Muscle of arm (tissue), 12 donors: Measurements from ENCODE around the gene ADORA1. TPM values are rescaled to one million over a fixed set of nuclear protein-coding genes. Genes with fewer than 3 reads are reported as not detected.

Experiments
- DNase-seq: peaks from one replicate; pipeline ENCODE4 v3.0.0-alpha.2; 2013
- polyA plus RNA-seq, 12 donors: library from polyadenylated mRNA; unstranded; fragments of 120-200 nt; gene quantifications; one replicate each; pipeline ENCODE4 v1.2.1, GENCODE V29; 2013; ENCODE audit not compliant: insufficient read length in 12 of 12

ADORA1 gene
- polyA plus RNA-seq, 12 donors, result 2.1 to 8.3 (median 3.2) TPM; not detected in 2

DNA sequence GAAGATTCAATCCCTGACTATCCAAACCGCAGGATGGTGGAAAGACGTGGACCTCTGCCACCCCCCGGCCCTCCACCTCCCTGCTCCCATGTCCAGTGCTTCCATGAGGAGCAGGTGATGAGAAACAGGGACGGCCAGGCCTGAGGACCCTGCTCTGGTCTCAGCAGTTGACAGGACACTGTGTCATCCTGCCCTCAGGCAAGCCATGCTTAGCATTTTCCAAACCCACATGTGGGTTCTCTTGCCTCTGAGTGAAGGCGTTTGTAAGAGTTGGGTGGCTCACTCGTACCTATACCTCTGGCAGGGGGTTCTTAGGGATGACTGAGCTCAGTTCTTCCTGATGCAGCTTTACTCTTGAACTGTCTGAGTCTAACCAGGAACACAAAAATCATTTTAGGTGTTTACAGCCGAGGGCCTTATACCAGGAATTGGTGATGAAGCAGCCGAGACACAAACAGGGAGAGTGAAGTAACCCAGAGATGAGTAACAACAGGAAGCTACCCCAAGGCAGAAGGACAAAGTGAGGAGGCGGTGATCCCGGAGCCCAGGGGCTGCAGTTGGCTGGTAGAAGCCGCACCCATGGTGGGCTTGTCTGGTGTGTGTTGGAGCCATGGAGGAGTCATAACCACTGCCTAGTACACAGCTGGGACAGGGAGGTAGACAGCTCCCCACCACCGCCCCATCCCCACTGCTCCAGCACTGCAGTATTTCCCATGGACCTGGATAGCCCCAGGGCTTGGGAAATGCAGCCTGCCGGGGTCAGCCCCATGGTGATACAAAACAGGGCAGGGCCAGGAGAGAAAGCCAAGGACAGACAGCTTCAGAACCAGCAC, 26.7 kb downstream of the ADORA1 start:
- no peak for DNase-seq

DNA sequence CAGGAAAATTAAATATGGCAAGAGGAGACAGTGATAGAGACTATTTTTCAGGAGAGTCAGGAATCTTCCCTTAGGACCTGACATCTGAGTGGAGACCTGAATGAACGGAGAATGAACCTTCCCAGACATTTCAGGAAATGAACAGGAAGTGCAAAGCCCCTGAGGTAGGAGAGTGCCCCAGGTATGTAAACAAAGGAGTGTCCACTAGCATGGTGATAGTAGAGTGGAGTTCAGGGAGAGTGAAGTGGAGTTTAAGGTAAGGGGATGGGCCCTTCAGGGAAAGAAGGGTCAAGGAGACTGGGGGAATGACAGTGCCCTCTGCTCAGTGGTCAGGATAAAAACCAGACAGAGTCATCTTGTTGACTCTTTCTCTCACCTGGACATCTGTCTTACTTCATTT, 28.8 kb downstream of the ADORA1 start:
- DNase-seq, result no peak

DNA sequence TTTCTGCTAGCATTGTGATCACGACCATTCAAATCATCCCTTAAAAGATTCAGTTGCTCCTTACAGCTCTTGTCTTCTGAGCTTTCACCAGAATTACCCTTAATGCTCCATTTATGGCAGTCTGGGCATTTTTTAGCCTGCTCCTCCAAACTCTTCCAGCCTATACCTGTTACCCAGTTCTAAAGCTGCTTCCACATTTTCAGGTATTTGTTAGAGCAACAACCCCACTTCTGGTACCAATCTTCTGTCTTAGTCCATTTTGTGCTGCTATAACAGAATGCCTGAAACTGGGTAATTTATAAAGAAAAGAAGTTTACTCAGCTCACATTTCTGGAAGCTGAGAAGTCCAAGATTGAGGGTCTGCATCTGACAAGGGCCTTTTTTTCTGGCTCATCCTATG, 30.9 kb downstream of the ADORA1 start:
- DNase-seq, result no peak

DNA sequence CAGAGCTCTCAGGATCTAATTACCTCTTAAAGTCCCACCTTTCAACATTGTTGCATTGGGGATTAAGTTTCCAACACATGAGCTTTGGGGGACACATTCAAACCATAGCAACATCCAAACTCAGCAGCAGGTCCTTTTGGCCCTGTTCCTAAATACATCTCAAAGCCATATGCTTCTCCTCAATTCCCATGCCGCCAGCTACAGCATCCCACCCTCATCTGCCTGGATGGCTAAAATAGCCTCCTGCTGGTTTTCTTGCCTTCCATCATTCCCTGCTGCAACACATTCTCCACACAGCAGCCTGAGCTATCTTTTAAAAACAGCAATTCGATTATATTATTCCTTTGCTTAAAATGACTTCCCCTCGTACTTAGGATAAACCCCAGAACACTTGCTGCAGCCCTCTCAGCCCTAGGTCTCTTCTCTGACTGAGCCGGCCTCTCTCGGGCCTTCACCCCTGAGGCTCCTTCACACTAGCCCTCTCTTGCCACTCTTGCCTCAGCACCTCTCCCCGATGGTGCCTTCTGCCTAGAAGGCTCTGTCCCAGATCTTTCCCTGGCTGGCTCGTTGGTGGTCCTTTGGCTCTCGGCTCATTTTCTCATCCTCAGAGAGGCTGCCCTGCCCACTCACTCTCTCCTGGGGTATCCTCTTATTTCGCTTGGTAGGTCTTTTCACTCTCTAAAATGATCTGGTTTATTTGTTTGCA, 31.6 kb downstream of the ADORA1 start:
- no peak for DNase-seq

DNA sequence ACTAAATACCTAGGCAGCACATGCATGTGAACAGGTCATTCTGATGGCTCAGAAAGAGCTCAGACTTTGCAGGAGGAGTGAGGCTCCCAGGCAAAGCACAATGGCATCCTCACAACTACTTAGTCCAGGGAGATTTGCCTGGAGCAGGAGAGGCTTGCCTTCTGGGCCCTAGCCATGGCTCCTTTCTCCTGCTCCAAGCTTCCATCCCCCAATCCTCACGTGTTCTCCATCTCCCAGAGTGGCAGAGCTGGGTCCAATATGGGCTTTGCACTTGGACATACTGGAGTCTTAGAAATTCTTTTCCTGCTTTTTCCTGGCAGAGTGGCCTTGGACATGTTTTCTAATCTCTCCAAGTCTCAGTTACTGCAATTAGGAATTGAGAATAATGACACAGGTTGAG, 32.3 kb downstream of the ADORA1 start:
- no peak for DNase-seq

DNA sequence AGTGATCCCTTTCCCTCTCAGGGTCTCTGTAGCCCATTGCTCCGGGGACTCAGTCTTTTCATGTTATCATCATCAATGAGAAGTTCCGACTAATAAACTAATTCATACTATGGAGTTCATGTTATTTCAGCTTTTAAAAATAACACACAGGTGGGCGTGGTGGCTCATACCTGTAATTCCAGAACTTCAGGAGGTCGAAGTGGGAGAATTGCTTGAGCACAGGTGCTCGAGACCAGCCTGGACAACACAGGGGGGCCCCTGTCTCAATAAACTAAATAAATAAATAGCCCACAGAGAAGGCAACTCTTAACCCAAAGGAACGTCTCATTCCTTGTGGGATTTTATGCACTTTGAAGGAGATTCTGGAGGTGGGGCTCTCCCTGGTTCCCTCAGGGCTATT, 33.6 kb downstream of the ADORA1 start:
- DNase-seq, result no peak

DNA sequence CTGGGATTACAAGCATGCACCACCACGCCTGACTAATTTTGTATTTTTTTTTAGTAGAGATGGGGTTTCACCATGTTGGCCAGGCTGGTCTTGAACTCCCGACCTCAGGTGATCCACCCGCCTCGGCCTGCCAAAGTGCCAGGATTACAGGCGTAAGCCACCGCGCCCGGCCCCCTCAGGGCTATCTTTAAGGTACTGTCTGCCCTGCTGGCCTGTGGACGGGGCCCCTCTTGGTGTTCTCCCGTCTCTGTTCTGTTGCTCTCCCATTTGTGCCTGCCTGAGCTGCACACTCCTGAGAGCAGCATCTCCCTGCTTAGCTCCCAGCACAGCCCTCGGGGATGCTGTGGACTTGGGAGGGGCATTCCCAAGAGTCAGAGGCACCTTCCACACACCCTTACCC, 34.2 kb downstream of the ADORA1 start:
- no peak for DNase-seq

DNA sequence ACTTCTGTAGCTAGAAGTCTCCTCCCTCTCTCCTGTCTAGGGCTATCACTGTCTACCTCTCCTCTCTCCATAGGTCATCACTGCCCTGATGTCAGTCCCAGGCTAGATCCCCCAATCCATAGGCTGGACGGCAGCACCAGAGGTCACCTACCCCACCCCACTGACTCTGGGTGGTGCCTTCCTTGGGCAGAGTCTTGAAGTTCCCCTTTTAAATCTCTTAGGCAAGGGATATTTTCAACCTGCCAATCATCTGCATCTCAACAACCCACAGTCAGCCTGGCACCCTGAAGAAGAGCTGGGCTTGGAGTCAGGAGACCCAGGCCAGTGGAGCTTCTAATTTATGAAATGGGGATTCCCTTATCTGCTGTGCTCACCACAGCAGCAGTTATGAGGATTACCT, 34.9 kb downstream of the ADORA1 start:
- DNase-seq, result no peak

DNA sequence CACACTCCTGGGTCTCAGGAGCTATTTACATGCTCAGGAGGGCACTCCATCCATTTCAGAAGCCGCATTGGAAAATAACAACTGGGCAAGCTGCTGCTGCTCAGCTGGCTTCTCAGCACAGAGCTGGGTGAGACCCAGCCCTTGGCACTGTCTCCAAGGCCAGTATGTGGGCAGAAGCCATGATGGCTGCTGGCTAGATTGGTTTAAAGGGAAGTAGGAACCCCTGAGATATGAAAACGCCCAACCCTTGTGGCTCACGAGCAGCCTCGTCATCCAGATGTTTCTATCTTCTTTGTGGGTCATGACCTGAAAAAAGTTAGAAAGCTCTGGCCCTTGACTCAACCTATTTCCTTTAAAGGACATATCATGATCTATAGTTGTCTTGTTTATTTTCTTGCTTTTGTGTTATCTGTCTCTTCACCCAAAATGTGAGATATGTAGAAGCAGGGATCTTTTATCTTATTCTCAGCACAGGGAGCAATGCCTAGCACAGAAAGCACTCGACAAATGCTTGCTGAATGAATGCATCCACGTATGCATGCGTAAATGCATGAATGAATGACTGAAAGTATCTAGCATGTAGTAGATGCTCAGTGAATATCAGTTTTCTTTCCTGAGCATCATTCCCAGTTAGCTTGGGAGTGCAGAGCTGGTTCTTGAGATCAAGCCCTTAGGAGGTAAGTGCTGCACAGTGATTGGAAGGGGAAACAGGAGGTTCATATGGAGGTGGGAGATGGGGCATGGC, 36.5 kb downstream of the ADORA1 start:
- no peak for DNase-seq

DNA sequence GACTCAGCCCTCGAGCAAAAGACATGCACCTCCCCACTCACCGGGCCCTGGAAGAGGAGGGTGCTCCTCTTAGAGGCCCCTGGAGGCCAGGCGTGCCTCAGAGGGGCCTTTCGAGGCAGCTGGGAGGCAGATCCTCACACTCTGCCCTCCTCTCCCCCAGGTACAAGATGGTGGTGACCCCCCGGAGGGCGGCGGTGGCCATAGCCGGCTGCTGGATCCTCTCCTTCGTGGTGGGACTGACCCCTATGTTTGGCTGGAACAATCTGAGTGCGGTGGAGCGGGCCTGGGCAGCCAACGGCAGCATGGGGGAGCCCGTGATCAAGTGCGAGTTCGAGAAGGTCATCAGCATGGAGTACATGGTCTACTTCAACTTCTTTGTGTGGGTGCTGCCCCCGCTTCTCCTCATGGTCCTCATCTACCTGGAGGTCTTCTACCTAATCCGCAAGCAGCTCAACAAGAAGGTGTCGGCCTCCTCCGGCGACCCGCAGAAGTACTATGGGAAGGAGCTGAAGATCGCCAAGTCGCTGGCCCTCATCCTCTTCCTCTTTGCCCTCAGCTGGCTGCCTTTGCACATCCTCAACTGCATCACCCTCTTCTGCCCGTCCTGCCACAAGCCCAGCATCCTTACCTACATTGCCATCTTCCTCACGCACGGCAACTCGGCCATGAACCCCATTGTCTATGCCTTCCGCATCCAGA, 37.7 kb downstream of the ADORA1 start:
- no peak for DNase-seq

DNA sequence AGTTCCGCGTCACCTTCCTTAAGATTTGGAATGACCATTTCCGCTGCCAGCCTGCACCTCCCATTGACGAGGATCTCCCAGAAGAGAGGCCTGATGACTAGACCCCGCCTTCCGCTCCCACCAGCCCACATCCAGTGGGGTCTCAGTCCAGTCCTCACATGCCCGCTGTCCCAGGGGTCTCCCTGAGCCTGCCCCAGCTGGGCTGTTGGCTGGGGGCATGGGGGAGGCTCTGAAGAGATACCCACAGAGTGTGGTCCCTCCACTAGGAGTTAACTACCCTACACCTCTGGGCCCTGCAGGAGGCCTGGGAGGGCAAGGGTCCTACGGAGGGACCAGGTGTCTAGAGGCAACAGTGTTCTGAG, 38.3 kb downstream of the ADORA1 start:
- no peak for DNase-seq

DNA sequence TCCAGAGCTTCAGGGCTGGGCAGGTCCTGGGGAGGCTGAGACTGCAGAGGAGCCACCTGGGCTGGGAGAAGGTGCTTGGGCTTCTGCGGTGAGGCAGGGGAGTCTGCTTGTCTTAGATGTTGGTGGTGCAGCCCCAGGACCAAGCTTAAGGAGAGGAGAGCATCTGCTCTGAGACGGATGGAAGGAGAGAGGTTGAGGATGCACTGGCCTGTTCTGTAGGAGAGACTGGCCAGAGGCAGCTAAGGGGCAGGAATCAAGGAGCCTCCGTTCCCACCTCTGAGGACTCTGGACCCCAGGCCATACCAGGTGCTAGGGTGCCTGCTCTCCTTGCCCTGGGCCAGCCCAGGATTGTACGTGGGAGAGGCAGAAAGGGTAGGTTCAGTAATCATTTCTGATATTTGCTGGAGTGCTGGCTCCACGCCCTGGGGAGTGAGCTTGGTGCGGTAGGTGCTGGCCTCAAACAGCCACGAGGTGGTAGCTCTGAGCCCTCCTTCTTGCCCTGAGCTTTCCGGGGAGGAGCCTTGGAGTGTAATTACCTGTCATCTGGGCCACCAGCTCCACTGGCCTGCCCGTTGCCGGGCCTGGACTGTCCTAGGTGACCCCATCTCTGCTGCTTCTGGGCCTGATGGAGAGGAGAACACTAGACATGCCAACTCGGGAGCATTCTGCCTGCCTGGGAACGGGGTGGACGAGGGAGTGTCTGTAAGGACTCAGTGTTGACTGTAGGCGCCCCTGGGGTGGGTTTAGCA, 38.8 kb downstream of the ADORA1 start:
- no peak for DNase-seq

DNA sequence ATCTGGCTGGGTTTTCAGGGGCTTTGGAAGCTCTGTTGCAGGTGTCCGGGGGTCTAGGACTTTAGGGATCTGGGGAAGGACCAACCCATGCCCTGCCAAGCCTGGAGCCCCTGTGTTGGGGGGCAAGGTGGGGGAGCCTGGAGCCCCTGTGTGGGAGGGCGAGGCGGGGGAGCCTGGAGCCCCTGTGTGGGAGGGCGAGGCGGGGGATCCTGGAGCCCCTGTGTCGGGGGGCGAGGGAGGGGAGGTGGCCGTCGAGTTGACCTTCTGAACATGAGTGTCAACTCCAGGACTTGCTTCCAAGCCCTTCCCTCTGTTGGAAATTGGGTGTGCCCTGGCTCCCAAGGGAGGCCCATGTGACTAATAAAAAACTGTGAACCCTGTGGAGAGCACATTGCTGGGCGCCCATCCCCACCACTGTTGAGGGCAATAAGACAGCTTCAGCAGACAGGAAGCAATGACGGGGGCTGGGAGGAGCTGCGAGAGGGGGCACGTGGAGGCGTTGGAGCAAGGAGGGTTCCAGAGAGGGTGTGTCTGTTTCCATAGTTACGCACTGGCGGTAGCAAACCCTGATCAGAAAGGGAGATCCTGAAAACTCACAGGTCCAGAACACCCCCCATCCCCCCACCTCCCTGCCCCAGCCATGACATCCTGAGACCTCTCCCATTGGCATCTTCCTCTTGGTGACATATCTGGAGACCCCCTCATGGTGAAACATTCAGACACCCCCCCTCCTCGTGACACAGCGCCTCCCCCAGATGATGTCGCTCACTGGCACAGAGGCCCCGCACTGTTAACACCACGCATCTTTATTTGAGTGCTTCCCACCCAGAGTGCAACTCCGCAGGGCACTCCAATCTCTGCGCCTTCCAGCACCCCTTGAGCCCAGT, 39.7 kb downstream of the ADORA1 start:
- DNase-seq, result no peak

DNA sequence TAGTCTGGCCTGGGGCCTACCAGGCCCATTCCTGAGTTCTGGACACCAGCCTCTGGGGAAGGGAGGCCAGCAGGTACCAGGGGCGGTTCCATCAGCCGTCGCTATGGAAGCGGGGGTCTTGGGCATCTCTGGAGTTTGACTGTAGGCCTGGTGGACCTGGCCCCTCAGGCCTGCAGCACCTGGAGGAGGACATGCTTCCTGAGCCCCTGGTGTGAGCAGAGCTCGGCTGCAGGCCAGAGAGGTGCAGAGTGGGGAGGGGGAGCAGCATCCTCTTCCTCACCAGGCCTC, 40.3 kb downstream of the ADORA1 start:
- no peak for DNase-seq

DNA sequence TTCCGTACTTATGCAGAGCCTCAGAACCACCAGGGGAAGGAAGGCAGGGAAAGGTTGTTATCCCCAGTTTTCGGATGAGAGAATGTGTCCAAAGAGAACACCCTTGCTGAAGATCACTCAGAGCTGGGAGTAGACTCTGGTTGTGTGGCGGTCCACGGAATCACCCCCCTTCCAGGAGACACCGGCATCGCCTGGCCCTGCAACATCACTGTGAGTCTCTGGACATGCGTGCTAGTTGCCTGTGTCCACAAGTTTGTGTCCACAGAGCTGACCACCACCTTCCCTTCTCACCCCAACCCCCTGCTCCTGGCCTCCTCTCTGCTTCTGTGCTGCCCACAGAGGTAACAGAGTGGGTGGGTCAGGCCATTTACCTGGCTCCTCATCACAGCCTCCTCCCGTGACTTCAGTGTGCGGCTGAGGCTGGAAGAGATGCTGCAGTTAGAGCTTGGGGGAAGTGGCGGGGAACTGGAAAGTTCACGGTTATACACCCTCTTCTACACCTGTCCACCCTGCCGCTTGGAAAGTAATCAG, 40.8 kb downstream of the ADORA1 start:
- no peak for DNase-seq

DNA sequence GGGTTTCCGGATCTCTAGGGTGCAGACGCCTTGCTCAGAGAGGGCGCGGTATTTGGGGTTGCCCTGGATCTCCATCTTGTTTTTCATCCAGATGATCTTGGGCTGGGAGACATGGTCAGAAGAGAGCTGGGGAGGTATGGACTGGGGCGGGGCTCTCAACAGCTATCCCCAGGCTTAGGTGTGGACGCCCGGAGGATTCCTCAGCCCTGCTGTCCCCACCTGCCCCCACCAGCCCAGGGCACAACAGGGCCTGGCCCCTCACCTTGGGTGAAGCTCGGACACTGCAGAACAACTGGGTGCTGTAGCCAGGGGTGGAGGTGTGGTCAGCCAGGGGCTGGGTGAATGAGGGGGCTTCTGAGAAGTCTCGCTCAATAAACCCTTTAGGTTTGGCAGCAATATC, 41.5 kb downstream of the ADORA1 start:
- no peak for DNase-seq

DNA sequence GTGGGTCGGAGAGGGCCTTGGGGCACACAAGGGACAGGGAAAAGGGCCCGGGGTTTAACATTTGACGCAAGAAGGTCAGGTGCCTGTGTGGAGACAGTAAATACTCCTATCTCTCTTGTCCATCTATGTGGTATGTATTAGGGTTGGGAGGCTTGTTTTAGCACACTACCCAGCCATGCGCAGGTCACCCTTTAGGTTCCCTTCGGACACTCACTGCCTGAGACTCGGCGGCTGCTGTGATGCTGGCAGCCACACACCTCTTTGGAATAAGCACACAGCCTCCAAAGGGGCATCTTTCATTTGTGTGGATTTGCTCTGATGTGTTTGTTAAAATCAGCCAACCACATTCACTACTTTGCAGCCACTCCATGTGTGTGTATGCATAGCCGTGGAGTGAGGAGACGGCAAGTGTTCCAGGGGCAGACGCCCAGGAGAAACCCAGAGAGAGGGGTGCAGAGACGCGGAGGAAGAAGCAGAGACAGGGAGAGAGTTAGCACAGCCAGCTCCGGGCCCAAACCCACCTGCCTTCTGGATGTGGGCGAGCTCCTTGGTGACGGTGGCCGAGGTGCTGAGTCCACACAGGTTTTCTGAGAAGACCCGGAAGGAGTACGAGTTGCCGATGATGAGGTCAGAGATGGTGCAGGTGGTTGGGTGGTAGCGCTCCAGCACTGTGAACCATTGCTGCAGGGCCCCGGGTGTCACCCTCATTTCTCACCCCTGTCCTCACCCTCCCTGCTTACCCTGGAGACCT, 42.4 kb downstream of the ADORA1 start:
- DNase-seq, result no peak

DNA sequence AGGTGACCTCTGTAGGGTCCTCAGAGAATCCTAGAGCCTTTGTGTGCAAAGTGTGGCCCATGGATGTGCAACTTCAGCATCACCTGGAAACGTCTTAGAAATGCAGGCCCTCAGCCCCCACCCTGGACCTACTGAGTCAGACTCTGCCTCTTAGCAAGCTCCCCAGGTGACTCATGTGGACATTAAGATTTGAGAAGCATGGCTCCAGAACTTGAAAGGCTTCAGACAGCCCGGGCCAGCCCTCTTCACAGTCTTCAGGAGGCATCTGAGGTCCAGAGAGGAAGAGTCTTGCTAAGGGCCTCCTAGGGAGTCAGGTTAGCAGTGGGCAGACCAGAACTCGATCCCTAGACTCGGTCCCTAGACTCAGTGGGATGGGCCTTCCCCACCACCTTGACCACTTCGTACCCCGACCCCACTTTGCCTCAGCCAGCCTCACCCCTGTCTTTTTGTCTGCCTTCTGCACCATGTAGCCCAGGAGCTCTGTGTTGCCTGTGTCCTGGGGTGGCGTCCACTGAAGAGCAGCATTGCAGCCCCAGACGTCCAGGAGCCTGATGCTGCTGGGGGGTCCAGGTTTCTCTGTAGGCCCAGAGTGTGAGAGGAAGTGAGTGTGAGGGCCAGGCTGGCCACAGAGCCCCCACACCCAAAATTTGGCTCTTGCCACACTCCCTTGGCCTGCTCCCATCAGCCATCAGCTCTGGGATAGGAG, 43.3 kb downstream of the ADORA1 start:
- no peak for DNase-seq
